B cell (primary cell): ENCODE data around the gene PSMD10.

Source experiments
- EZH2 ChIP-seq: IDR thresholded peaks from 2 replicates; pipeline ENCODE4 v1.6.1; 2012; ENCODE audit warnings: borderline replicate concordance, low read depth, mild to moderate bottlenecking, moderate library complexity, low read length; ENCODE audit not compliant: insufficient read depth, poor library complexity, severe bottlenecking
- TF ChIP-seq, protein P1 (sequence below): fragments of 200-600 bp; IDR thresholded peaks from one replicate; pipeline ENCODE4 v1.8.0; 2022; ENCODE audit warnings: antibody characterized with exemption, mild to moderate bottlenecking

DNA sequence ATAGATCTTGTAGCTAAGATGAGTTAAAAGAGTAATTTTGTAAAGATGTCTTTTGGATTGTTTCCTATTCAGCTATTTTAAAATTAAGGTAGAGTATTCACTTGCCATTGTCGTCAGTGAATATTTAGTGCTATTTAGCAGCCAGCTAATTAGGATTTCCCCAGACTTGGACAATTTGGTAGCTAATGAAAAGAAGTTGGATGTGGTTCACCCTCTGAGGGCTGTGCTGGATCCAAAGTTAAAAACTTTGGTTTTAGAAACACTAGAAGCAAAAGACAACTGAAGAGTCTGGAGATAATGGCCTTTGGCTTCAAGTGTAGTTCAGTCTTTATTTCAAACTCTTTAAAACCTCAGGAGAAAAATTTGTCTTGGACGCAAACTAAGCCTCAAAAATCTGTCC is 41.5 kb upstream of the PSMD10 start:
- TF ChIP-seq EZH2, result no peak
- TF ChIP-seq, protein P1, sequence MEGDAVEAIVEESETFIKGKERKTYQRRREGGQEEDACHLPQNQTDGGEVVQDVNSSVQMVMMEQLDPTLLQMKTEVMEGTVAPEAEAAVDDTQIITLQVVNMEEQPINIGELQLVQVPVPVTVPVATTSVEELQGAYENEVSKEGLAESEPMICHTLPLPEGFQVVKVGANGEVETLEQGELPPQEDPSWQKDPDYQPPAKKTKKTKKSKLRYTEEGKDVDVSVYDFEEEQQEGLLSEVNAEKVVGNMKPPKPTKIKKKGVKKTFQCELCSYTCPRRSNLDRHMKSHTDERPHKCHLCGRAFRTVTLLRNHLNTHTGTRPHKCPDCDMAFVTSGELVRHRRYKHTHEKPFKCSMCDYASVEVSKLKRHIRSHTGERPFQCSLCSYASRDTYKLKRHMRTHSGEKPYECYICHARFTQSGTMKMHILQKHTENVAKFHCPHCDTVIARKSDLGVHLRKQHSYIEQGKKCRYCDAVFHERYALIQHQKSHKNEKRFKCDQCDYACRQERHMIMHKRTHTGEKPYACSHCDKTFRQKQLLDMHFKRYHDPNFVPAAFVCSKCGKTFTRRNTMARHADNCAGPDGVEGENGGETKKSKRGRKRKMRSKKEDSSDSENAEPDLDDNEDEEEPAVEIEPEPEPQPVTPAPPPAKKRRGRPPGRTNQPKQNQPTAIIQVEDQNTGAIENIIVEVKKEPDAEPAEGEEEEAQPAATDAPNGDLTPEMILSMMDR, result no peak
